H1 (cell line): ENCODE measurements around the gene DOCK10. TPM values are rescaled to one million over a fixed set of nuclear protein-coding genes. Genes with fewer than 3 reads are reported as not detected.

ENCODE experiments used
- CTCF ChIA-PET: fragments of 300-600 bp; sonication (Branson Sonifier 250); formaldehyde crosslinking; loops from one replicate; lab custom pipeline; 2021; ENCODE audit not compliant: partially characterized antibody; lab: Charles Lee
- POLR2A ChIA-PET: fragments of 300-600 bp; sonication (Branson Sonifier 250); formaldehyde crosslinking; loops from one replicate; lab custom pipeline; 2021; ENCODE audit warnings: inconsistent platforms; ENCODE audit not compliant: partially characterized antibody; lab: Charles Lee
- DNase-seq, 2 experiments: peaks; one replicate each; pipeline versions ENCODE4 v3.0.0 to v3.0.0-alpha.2; 2010 to 2022; ENCODE audit warnings: low spot score in 2 of 2, low read depth in 1 of 2, mixed read lengths in 1 of 2
- FAIRE-seq: peaks from 2 replicates; lab custom pipeline; 2011; peaks lifted over from hg19 to GRCh38; lab: Jason Lieb, UNC
- H2AFZ ChIP-seq: 2 replicates; pipeline ENCODE4 v1.8.1; 2012; ENCODE audit warnings: low read length, inconsistent platforms
- H2AK5ac ChIP-seq: 2 replicates; pipeline ENCODE4 v1.6.1; 2013; ENCODE audit warnings: low read depth, low read length
- H2BK120ac ChIP-seq: replicated peaks from 2 replicates; pipeline ENCODE3; 2013; ENCODE audit warnings: low read depth, low read length, inconsistent platforms
- H2BK12ac ChIP-seq: 2 replicates; pipeline ENCODE4 v1.6.1; 2013; ENCODE audit warnings: low read depth, low read length
- H2BK15ac ChIP-seq: 2 replicates; pipeline ENCODE4 v1.6.1; 2013; ENCODE audit warnings: low read length
- H2BK20ac ChIP-seq: 2 replicates; pipeline ENCODE4 v1.6.1; 2013; ENCODE audit warnings: low read length
- H2BK5ac ChIP-seq: 2 replicates; pipeline ENCODE4 v1.6.1; 2013; ENCODE audit warnings: low read depth, low read length
- H3K14ac ChIP-seq: 2 replicates; pipeline ENCODE4 v1.6.1; 2013; ENCODE audit warnings: inconsistent platforms; ENCODE audit not compliant: insufficient read length
- H3K18ac ChIP-seq: 2 replicates; pipeline ENCODE4 v1.6.1; 2013; ENCODE audit warnings: low read length; ENCODE audit errors: extremely low read depth
- H3K23ac ChIP-seq: 2 replicates; pipeline ENCODE4 v1.6.1; 2013; ENCODE audit warnings: inconsistent platforms; ENCODE audit not compliant: insufficient read length
- H3K23me2 ChIP-seq: 2 replicates; pipeline ENCODE4 v1.6.1; 2013; ENCODE audit warnings: low read depth, low read length
- H3K27ac ChIP-seq: 2 replicates; pipeline ENCODE4 v1.6.1; 2011; ENCODE audit warnings: low read depth, low read length, inconsistent platforms
- H3K27me3 ChIP-seq, 4 experiments: replicated peaks in 1 of 4; 1 replicate in 1 of 4; 2 replicates in 3 of 4; pipeline versions ENCODE4 v1.6.1 to v1.8.1; 2011 to 2013; ENCODE audit warnings: low read length in 3 of 4, mild to moderate bottlenecking in 3 of 4, inconsistent platforms in 2 of 4, mixed read lengths in 2 of 4, moderate library complexity in 1 of 4; ENCODE audit not compliant: control insufficient read depth in 3 of 4, insufficient read depth in 3 of 4; ENCODE audit errors: extremely low read depth in 1 of 4
- H3K36me3 ChIP-seq, 4 experiments: 2 replicates each; pipeline versions ENCODE4 v1.6.1 to v1.8.1; 2011 to 2013; ENCODE audit warnings: mild to moderate bottlenecking in 4 of 4, low read length in 3 of 4, moderate library complexity in 2 of 4, control low read depth in 1 of 4, inconsistent platforms in 1 of 4; ENCODE audit not compliant: insufficient read depth in 4 of 4, control insufficient read depth in 2 of 4
- H3K4ac ChIP-seq: replicated peaks from 2 replicates; pipeline ENCODE3; 2013; ENCODE audit warnings: low read length, low read depth, mixed read lengths, inconsistent platforms; ENCODE audit not compliant: insufficient read length
- H3K4me1 ChIP-seq, 4 experiments: replicated peaks in 1 of 4; 1 replicate in 1 of 4; 2 replicates in 3 of 4; pipeline versions ENCODE4 v1.6.1 to v1.8.1; 2011 to 2013; ENCODE audit warnings: low read length in 3 of 4, inconsistent platforms in 2 of 4, mixed read lengths in 1 of 4; ENCODE audit not compliant: insufficient read depth in 4 of 4, control insufficient read depth in 3 of 4
- H3K4me2 ChIP-seq, 2 experiments: 2 replicates each; pipeline versions ENCODE4 v1.6.1 to v1.8.1; 2011 to 2013; ENCODE audit warnings: low read depth in 2 of 2, low read length in 2 of 2, control low read depth in 1 of 2, inconsistent platforms in 1 of 2, mild to moderate bottlenecking in 1 of 2; ENCODE audit not compliant: insufficient read depth in 1 of 2
- H3K4me3 ChIP-seq, 4 experiments: fragments of 200-600, 300-600 bp in 1 of 4; sonication (generic), shearing (Covaris generic), sonication (Bioruptor Twin) in 1 of 4; 2 replicates each; pipeline versions ENCODE4 v1.5.1 to v1.8.1; 2011 to 2016; ENCODE audit warnings: low read length in 4 of 4, low read depth in 3 of 4, control low read depth in 2 of 4, inconsistent platforms in 2 of 4, mild to moderate bottlenecking in 2 of 4, mixed read lengths in 1 of 4, moderate library complexity in 1 of 4; ENCODE audit not compliant: insufficient read depth in 2 of 4; ENCODE audit errors: extremely low read depth in 1 of 4
- H3K56ac ChIP-seq: replicated peaks from 2 replicates; pipeline ENCODE3; 2013; ENCODE audit warnings: low read depth, mild to moderate bottlenecking, mixed read lengths, low read length, inconsistent platforms; ENCODE audit not compliant: insufficient read length
- H3K79me1 ChIP-seq: 2 replicates; pipeline ENCODE4 v1.6.1; 2013; ENCODE audit warnings: low read depth, low read length, control low read depth
- H3K79me2 ChIP-seq, 2 experiments: 2 replicates each; pipeline versions ENCODE4 v1.6.1 to v1.8.1; 2012 to 2013; ENCODE audit warnings: low read length in 2 of 2, mild to moderate bottlenecking in 2 of 2, inconsistent platforms in 1 of 2; ENCODE audit not compliant: insufficient read depth in 2 of 2, control insufficient read depth in 1 of 2
- H3K9ac ChIP-seq, 4 experiments: replicated peaks in 1 of 4; 1 replicate in 1 of 4; 2 replicates in 3 of 4; pipeline versions ENCODE4 v1.6.1 to v1.8.1; 2011 to 2013; ENCODE audit warnings: low read depth in 3 of 4, low read length in 3 of 4, control low read depth in 2 of 4, mild to moderate bottlenecking in 2 of 4, moderate library complexity in 2 of 4, inconsistent platforms in 1 of 4; ENCODE audit errors: extremely low read depth in 1 of 4
- H3K9me3 ChIP-seq, 2 experiments: 2 replicates each; pipeline versions ENCODE4 v1.6.1 to v1.8.1; 2012 to 2013; ENCODE audit warnings: mild to moderate bottlenecking in 2 of 2, moderate library complexity in 2 of 2, control low read depth in 1 of 2, inconsistent platforms in 1 of 2, low read depth in 1 of 2, low read length in 1 of 2, mixed read lengths in 1 of 2; ENCODE audit not compliant: insufficient read depth in 2 of 2
- H4K20me1 ChIP-seq, 2 experiments: replicated peaks in 1 of 2; 2 replicates each; pipeline versions ENCODE3 to v1.8.1; 2011 to 2013; ENCODE audit warnings: inconsistent platforms in 2 of 2, low read length in 2 of 2, mild to moderate bottlenecking in 1 of 2; ENCODE audit not compliant: insufficient read depth in 2 of 2, control insufficient read depth in 1 of 2
- H4K5ac ChIP-seq: 2 replicates; pipeline ENCODE4 v1.6.1; 2013; ENCODE audit warnings: low read length, low read depth, mixed read lengths, inconsistent platforms; ENCODE audit not compliant: insufficient read length
- H4K8ac ChIP-seq: 2 replicates; pipeline ENCODE4 v1.8.0; 2013; ENCODE audit warnings: mild to moderate bottlenecking, moderate library complexity, low read length, inconsistent platforms; ENCODE audit not compliant: insufficient read depth; ENCODE audit errors: extremely low read depth
- H4K91ac ChIP-seq: replicated peaks from 2 replicates; pipeline ENCODE3; 2013; ENCODE audit warnings: low read length, mixed read lengths, inconsistent platforms; ENCODE audit not compliant: insufficient read length
- JUND ChIP-seq: IDR thresholded peaks from 2 replicates; pipeline ENCODE4 v1.6.1; 2011; ENCODE audit warnings: mild to moderate bottlenecking, improper control_type of control experiment, low read length
- KDM1A ChIP-seq: fragments of 200-600, 300-600 bp; sonication (generic); IDR thresholded peaks from 2 replicates; pipeline ENCODE4 v1.7.1; 2016; ENCODE audit warnings: mild to moderate bottlenecking, low read length, borderline replicate concordance
- RNF2 ChIP-seq: fragments of 200-900, 300-1000 bp; sonication (generic); IDR thresholded peaks from 2 replicates; pipeline ENCODE4 v1.7.1; 2016; ENCODE audit warnings: borderline replicate concordance, low read depth, mild to moderate bottlenecking, antibody characterized with exemption, low read length; ENCODE audit not compliant: poor library complexity, severe bottlenecking; ENCODE audit errors: missing control alignments
- WGBS, 2 experiments: shearing (Covaris generic) in 1 of 2; methylation state at CpG; one replicate each; pipeline versions ENCODE4 v1.1.6 to v1.1.7; 2013 to 2015; ENCODE audit warnings: low lambda C conversion rate in 2 of 2, mixed read lengths in 2 of 2, inconsistent platforms in 1 of 2, low coverage in 1 of 2, missing lambda C conversion rate in 1 of 2; ENCODE audit not compliant: insufficient replicate concordance in 2 of 2, insufficient coverage in 1 of 2, insufficient read length in 1 of 2; ENCODE audit errors: extremely low coverage in 1 of 2, missing lambda C conversion rate in 1 of 2; 5-methylcytosine and 5-hydroxymethylcytosine counted together
- polyA plus RNA-seq, 7 experiments: library from polyadenylated mRNA; depleted of rRNA in 3 of 7; stranded (reverse) in 5 of 7; unstranded in 2 of 7; fragments of >200 nt in 5 of 7; fragments of 200-250 nt in 2 of 7; gene quantifications; 1 replicate in 5 of 7; 2 replicates in 1 of 7; 4 replicates in 1 of 7; pipeline versions ENCODE4 v1.2.1 to v1.2.3, GENCODE V29; 2011 to 2013; ENCODE audit warnings: missing spikeins in 2 of 7, mixed read lengths in 2 of 7
- total RNA-seq: library from RNA; stranded (reverse); fragmentation: NEBNext Ultra II Directional; extraction: Animal tissue kit (Norgen Biotek cat#: 25700); gene quantifications from 2 replicates; pipeline ENCODE4 v1.2.1, GENCODE V29; 2021

DOCK10 gene
- total and polyA plus RNA-seq, 2 of the 8 experiments (the other 6 are each of a cell fraction or from before 2014, with no cell fraction given), result 0.33 to 1.6 TPM

DNA sequence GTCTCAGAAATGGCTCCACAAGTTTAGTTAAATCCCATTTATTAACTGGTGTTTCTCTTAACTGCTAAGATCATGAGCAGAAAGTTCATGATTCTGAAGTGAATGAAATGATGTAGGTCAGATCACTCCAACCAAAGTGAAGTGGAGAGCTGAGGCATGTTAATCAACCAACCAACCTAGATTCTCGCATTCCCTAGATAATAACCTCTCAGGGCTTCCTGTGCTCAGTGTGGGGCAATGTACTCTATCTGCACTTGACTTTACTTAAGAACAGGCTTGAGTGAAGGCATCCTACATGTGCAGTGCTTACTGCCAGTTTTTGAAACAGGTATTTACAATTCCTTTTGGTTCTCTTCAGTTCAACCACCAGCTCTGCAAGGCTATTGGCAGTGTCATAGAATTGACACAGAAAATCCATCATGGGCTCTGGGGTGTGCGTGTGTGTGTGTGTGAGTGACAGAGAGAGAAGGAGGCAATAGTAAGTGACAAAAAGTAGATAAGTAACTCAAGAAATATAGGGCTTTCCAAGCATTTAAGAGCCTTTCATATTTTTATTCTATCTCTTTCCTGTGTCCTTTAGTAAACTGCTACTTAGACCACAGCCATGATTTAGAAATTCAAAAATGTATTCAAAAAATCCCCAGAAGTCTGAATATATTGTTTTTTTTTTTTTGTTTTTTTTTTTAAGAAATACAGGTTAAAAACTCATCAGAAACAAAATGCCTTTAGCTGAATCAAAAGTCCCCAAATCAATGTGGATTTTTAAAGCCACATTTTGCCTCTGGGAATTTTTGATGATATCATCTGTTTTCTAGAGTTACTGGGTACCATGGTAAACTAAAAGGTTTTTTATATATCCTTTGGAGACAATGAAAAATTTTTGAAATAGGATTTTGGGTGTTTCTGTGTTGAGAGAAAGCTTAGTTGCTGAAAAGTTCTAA, 28.6 kb downstream of the DOCK10 start:
- Histone ChIP-seq H3K27ac (no peak overlapping the region), H4K5ac (no peak overlapping the region), H3K14ac (no peak overlapping the region), H4K8ac (no peak overlapping the region), H3K4me1 (peaks cover 0 to 3% (median 0%) of the 10 kb centered on the region in 4 experiments; a peak in 3 of 7 replicates), H3K23ac (no peak overlapping the region), H2BK120ac (no peak overlapping the region), H3K27me3 (no peaks in the 10 kb centered on the region), H3K79me2 (no peaks in the 10 kb centered on the region), H3K36me3 (no peaks in the 10 kb centered on the region), H2BK20ac (no peak overlapping the region; the same call in 1 of the 2 replicates), H3K56ac (no peak overlapping the region), H2AFZ (no peak overlapping the region), H3K9ac (no peak overlapping the region), H3K18ac (no peak overlapping the region), H3K4me3 (no peak overlapping the region), H4K91ac (no peak overlapping the region), H2BK5ac (no peak overlapping the region), H2BK15ac (no peak overlapping the region), H4K20me1 (no peaks in the 10 kb centered on the region), H3K4me2 (no peak overlapping the region), H3K9me3 (no peaks in the 10 kb centered on the region), H3K79me1 (no peaks in the 10 kb centered on the region), H2AK5ac (no peak overlapping the region), H2BK12ac (no peak overlapping the region), H3K23me2 (no peaks in the 10 kb centered on the region), H3K4ac (no peak overlapping the region)
- DNase-seq (no peak), FAIRE-seq (no peak)
- ChIA-PET POLR2A (no interaction called here), CTCF (interaction anchor here (0.6 to 2.8 kb wide), 5 partner anchors 12 to 651 kb away, joined by 3 to 10 read pairs (median 3); partner anchors contain the start of gene DOCK10)
- TF ChIP-seq KDM1A (no peak), RNF2 (no peak), JUND (no peak)
- 100% methylated on average over 2 of the region's 2 CpGs; no CpG with 5 or more reads in 1 of the 2 experiments for WGBS, 2 experiments
